ENCODE results near the gene EIF4H.

EIF4H gene

GRCh38 chr7:74130518-74130917 lies 43.6 kb upstream of the EIF4H start:
- DNase-seq (ENCODE audit: low read depth in 1 of 2, low spot score in 1 of 2): no peak
- TF ChIP-seq, protein P1, sequence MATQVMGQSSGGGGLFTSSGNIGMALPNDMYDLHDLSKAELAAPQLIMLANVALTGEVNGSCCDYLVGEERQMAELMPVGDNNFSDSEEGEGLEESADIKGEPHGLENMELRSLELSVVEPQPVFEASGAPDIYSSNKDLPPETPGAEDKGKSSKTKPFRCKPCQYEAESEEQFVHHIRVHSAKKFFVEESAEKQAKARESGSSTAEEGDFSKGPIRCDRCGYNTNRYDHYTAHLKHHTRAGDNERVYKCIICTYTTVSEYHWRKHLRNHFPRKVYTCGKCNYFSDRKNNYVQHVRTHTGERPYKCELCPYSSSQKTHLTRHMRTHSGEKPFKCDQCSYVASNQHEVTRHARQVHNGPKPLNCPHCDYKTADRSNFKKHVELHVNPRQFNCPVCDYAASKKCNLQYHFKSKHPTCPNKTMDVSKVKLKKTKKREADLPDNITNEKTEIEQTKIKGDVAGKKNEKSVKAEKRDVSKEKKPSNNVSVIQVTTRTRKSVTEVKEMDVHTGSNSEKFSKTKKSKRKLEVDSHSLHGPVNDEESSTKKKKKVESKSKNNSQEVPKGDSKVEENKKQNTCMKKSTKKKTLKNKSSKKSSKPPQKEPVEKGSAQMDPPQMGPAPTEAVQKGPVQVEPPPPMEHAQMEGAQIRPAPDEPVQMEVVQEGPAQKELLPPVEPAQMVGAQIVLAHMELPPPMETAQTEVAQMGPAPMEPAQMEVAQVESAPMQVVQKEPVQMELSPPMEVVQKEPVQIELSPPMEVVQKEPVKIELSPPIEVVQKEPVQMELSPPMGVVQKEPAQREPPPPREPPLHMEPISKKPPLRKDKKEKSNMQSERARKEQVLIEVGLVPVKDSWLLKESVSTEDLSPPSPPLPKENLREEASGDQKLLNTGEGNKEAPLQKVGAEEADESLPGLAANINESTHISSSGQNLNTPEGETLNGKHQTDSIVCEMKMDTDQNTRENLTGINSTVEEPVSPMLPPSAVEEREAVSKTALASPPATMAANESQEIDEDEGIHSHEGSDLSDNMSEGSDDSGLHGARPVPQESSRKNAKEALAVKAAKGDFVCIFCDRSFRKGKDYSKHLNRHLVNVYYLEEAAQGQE (IDR thresholded peaks at IDR 0.05; ENCODE audit: insufficient replicate concordance, low read depth): no peak
- TF ChIP-seq CTCF (IDR thresholded peaks at IDR 0.05; ENCODE audit: insufficient read depth, low read length): no peak
- TF ChIP-seq POLR2AphosphoS5 (IDR thresholded peaks at IDR 0.05; ENCODE audit: low read depth): no peak
- no peak for TF ChIP-seq SPI1 (IDR thresholded peaks at IDR 0.05; ENCODE audit: borderline replicate concordance, low read depth)
- no peak for TF ChIP-seq GABPA (IDR thresholded peaks at IDR 0.05; ENCODE audit: low read depth)
- Histone ChIP-seq H3K27ac (replicated peaks) (no peak overlapping the region), H3K4me3 (replicated peaks; ENCODE audit: insufficient read depth, low read length) (no peak overlapping the region), H3K27me3 (ENCODE audit: insufficient read depth, poor library complexity, severe bottlenecking) (no peaks in the 10 kb centered on the region)

DNA sequence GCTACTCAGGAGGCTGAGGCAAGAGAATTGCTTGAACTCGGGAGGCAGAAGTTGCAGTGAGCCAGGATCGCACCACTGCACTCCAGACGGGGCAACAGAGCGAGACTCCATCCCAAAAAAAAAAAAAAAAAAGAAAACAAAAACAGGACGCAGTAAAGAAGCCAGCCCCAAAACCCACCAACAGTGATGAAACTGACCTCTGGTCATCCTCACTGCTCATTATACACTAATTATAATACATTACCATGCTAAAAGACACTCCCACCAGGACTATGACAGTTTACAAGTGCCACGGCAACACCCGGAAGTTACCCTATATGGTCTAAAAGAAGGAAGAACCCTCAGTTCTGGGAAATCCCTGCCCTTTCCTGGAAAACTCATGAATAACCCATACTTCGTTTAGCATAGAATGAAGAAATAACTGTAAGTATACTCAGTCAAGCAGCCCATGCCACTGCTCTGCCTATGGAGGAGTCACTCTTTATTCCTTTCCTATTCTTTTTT lies 40.0 kb upstream of the EIF4H start:
- no peak overlapping the region for H3K27ac ChIP-seq (replicated peaks)

DNA sequence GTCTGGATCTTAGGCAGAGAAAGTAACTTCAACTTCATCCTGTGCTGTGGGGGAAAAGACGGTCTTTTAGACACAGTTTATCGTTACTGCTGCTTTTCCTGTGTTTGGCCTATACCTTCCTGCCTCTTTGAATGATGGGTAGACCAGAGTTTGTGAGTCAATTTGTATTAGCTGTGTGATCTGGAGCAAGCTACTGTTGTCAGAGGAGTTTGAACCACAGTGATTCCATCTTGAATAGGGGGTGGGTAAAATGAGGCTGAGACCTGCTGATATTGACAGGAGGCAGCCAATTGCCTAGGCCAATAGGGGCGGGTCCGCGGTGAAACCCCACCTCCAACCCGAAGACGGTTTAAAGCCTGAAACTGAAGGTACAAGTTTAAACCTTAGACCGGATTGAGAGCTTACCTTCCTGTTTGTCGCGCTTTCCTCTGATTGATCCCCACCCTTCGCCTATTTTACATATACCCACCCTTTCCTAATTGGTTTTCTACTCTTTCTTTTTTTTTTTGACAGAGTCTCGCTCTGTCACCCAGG lies 35.8 kb upstream of the EIF4H start:
- TF ChIP-seq GABPA (IDR thresholded peaks at IDR 0.05; ENCODE audit: low read depth): no peak
- TF ChIP-seq, protein P1 (IDR thresholded peaks at IDR 0.05; ENCODE audit: insufficient replicate concordance, low read depth): no peak
- no peak for TF ChIP-seq CTCF (IDR thresholded peaks at IDR 0.05; ENCODE audit: insufficient read depth, low read length)
- no peak for TF ChIP-seq POLR2AphosphoS5 (IDR thresholded peaks at IDR 0.05; ENCODE audit: low read depth)
- no peak for TF ChIP-seq SPI1 (IDR thresholded peaks at IDR 0.05; ENCODE audit: borderline replicate concordance, low read depth)
- H3K27ac ChIP-seq (replicated peaks): no peak overlapping the region
- no peak overlapping the region for H3K4me3 ChIP-seq (replicated peaks; ENCODE audit: insufficient read depth, low read length)

More for the DNA sequence above, 40.0 kb upstream of the EIF4H start:
- Histone ChIP-seq H3K4me3 (replicated peaks; ENCODE audit: insufficient read depth, low read length) (no peak overlapping the region), H3K27me3 (ENCODE audit: insufficient read depth, poor library complexity, severe bottlenecking) (no peaks in the 10 kb centered on the region)
- no peak for TF ChIP-seq POLR2AphosphoS5 (IDR thresholded peaks at IDR 0.05; ENCODE audit: low read depth)
- no peak for TF ChIP-seq SPI1 (IDR thresholded peaks at IDR 0.05; ENCODE audit: borderline replicate concordance, low read depth)
- TF ChIP-seq, protein P1 (IDR thresholded peaks at IDR 0.05; ENCODE audit: insufficient replicate concordance, low read depth): no peak
- no peak for TF ChIP-seq CTCF (IDR thresholded peaks at IDR 0.05; ENCODE audit: insufficient read depth, low read length)
- TF ChIP-seq GABPA (IDR thresholded peaks at IDR 0.05; ENCODE audit: low read depth): no peak
- no peak for DNase-seq (ENCODE audit: low read depth in 1 of 2, low spot score in 1 of 2)

More for the DNA sequence above, 35.8 kb upstream of the EIF4H start:
- DNase-seq (ENCODE audit: low read depth in 1 of 2, low spot score in 1 of 2): no peak
- no peaks in the 10 kb centered on the region for H3K27me3 ChIP-seq (ENCODE audit: insufficient read depth, poor library complexity, severe bottlenecking)

All from HL-60 (cell line).